ENCODE results near the gene FILIP1L. TPM values are rescaled to one million over a fixed set of nuclear protein-coding genes. Genes with fewer than 3 reads are reported as not detected.

Gene FILIP1L
- polyA plus RNA-seq, 1 donor (not counting 4 experiments of a cell fraction or from before 2014, with no cell fraction given), result 14.7 TPM

DNA sequence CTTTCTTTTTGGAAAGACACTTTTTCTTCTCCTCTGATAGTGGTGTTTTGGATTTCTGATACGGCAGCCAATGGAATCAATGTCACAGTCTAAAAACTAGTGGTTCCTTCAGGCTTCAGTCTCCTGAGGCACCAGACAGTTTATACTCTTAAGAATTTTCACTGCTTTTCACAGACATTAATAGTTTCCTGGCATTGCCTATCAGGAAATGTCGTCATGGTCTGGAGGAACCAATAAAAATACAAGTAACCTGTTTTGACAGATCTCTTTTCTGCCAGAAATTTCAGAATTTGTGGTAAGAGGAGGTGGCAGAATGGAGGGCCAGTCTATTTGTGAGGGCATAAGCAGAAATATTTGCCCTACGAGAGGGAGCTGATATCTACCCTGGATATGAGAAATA, 44.8 kb downstream of the FILIP1L start:
- dilution Hi-C loops (cut with MboI; ENCODE audit: extremely low pct_ligation_motif_present, low sequenced_read_pairs), result no loop called here

DNA sequence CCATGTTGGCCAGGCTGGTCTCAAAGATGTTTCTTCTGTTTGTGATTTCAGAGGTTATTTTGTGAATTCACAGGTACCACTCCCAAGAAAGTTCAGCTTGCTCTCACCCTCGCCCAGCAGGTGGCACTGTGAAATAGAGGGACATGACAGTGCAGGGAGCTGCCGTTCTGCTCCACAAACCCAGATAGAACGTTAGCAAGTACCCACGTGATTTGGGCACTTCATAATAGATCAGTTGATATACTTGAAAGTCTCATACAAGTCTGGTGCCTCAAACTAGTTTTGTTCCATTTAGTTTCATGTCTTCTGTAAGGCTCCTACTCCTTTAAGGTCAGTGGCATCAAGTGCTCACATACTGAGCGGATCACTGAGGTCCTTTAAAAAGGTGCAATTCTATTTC, 45.5 kb downstream of the FILIP1L start:
- Histone ChIP-seq H3K9me3 (ENCODE audit: control insufficient read depth, low read depth, low read length) (no peaks in the 10 kb centered on the region), H2AFZ (ENCODE audit: control insufficient read depth, low read length) (no peak overlapping the region), H3K9me1 (ENCODE audit: control insufficient read depth, extremely low read depth, insufficient read depth, low read length) (no peaks in the 10 kb centered on the region), H3K27ac (ENCODE audit: control insufficient read depth, insufficient read depth, low read length) (no peak overlapping the region), H3K4me3 (ENCODE audit: control insufficient read depth in 2 of 3, extremely low read depth in 1 of 3, insufficient read depth in 2 of 3, low read depth in 1 of 3, low read length in 3 of 3) (no peak overlapping the region), H3K4me1 (ENCODE audit: control insufficient read depth, extremely low read depth, insufficient read depth, low read length) (no peaks in the 10 kb centered on the region), H3K9ac (ENCODE audit: control insufficient read depth, extremely low read depth, insufficient read depth, low read length) (no peak overlapping the region), H4K20me1 (ENCODE audit: control insufficient read depth, extremely low read depth, insufficient read depth, low read length) (no peaks in the 10 kb centered on the region), H3K4me2 (ENCODE audit: control insufficient read depth, extremely low read depth, insufficient read depth, low read depth, low read length) (peak overlapping the region; percentile 6), H3K27me3 (ENCODE audit: control insufficient read depth, extremely low read depth, insufficient read depth, low read length) (no peaks in the 10 kb centered on the region), H3K36me3 (ENCODE audit: control insufficient read depth in 2 of 2, extremely low read depth in 1 of 2, insufficient read depth in 2 of 2, low read length in 2 of 2) (no peaks in the 10 kb centered on the region), H3K79me2 (ENCODE audit: control insufficient read depth, insufficient read depth, low read length) (no peaks in the 10 kb centered on the region)
- dilution Hi-C loops (cut with MboI; ENCODE audit: extremely low pct_ligation_motif_present, low sequenced_read_pairs), result no loop called here
- TF ChIP-seq EZH2 (IDR thresholded peaks at IDR 0.05; ENCODE audit: low read length), result no peak
- TF ChIP-seq, protein P1, sequence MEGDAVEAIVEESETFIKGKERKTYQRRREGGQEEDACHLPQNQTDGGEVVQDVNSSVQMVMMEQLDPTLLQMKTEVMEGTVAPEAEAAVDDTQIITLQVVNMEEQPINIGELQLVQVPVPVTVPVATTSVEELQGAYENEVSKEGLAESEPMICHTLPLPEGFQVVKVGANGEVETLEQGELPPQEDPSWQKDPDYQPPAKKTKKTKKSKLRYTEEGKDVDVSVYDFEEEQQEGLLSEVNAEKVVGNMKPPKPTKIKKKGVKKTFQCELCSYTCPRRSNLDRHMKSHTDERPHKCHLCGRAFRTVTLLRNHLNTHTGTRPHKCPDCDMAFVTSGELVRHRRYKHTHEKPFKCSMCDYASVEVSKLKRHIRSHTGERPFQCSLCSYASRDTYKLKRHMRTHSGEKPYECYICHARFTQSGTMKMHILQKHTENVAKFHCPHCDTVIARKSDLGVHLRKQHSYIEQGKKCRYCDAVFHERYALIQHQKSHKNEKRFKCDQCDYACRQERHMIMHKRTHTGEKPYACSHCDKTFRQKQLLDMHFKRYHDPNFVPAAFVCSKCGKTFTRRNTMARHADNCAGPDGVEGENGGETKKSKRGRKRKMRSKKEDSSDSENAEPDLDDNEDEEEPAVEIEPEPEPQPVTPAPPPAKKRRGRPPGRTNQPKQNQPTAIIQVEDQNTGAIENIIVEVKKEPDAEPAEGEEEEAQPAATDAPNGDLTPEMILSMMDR (optimal IDR thresholded peaks at IDR 0.05 in 1 of 3, IDR thresholded peaks at IDR 0.05 in 1 of 3, conservative IDR thresholded peaks at IDR 0.05 in 1 of 3; ENCODE audit: extremely low read depth in 1 of 3, insufficient read depth in 2 of 3, low read length in 3 of 3), result peak; percentile 71 to 92 (median 75)
- peak; percentile 84 for FAIRE-seq
- no peak for DNase-seq (ENCODE audit: low read depth, low spot score)

More for the DNA sequence above, 44.8 kb downstream of the FILIP1L start:
- Histone ChIP-seq H3K27me3 (ENCODE audit: control insufficient read depth, extremely low read depth, insufficient read depth, low read length) (no peaks in the 10 kb centered on the region), H4K20me1 (ENCODE audit: control insufficient read depth, extremely low read depth, insufficient read depth, low read length) (no peaks in the 10 kb centered on the region), H2AFZ (ENCODE audit: control insufficient read depth, low read length) (no peak overlapping the region), H3K4me1 (ENCODE audit: control insufficient read depth, extremely low read depth, insufficient read depth, low read length) (no peaks in the 10 kb centered on the region), H3K79me2 (ENCODE audit: control insufficient read depth, insufficient read depth, low read length) (no peaks in the 10 kb centered on the region), H3K9ac (ENCODE audit: control insufficient read depth, extremely low read depth, insufficient read depth, low read length) (no peak overlapping the region), H3K27ac (ENCODE audit: control insufficient read depth, insufficient read depth, low read length) (no peak overlapping the region), H3K9me1 (ENCODE audit: control insufficient read depth, extremely low read depth, insufficient read depth, low read length) (no peaks in the 10 kb centered on the region), H3K4me3 (ENCODE audit: control insufficient read depth in 2 of 3, extremely low read depth in 1 of 3, insufficient read depth in 2 of 3, low read depth in 1 of 3, low read length in 3 of 3) (no peak overlapping the region), H3K36me3 (ENCODE audit: control insufficient read depth in 2 of 2, extremely low read depth in 1 of 2, insufficient read depth in 2 of 2, low read length in 2 of 2) (no peaks in the 10 kb centered on the region), H3K9me3 (ENCODE audit: control insufficient read depth, low read depth, low read length) (no peaks in the 10 kb centered on the region), H3K4me2 (ENCODE audit: control insufficient read depth, extremely low read depth, insufficient read depth, low read depth, low read length) (no peak overlapping the region)
- DNase-seq (ENCODE audit: low read depth, low spot score), result no peak
- no peak for TF ChIP-seq EZH2 (IDR thresholded peaks at IDR 0.05; ENCODE audit: low read length)
- TF ChIP-seq, protein P1 (optimal IDR thresholded peaks at IDR 0.05 in 1 of 3, IDR thresholded peaks at IDR 0.05 in 1 of 3, conservative IDR thresholded peaks at IDR 0.05 in 1 of 3; ENCODE audit: extremely low read depth in 1 of 3, insufficient read depth in 2 of 3, low read length in 3 of 3), result no peak
- no peak for FAIRE-seq

Data from keratinocyte (primary cell).